ENCODE results near the gene FGG. TPM values are rescaled to one million over a fixed set of nuclear protein-coding genes. Genes with fewer than 3 reads are reported as not detected.

FGG gene
- polyA plus RNA-seq, 1 donor (not counting 4 experiments of a cell fraction or from before 2014, with no cell fraction given) = 0.17 TPM

GRCh38 chr4:154634058-154634457 is 21.6 kb upstream of the FGG start:
- Histone ChIP-seq H3K4me2 (ENCODE audit: control insufficient read depth, extremely low read depth, insufficient read depth, low read depth, low read length) (no peak overlapping the region), H3K79me2 (ENCODE audit: control insufficient read depth, insufficient read depth, low read length) (no peaks in the 10 kb centered on the region), H3K4me3 (ENCODE audit: control insufficient read depth in 2 of 3, extremely low read depth in 1 of 3, insufficient read depth in 2 of 3, low read depth in 1 of 3, low read length in 3 of 3) (no peak overlapping the region), H2AFZ (ENCODE audit: control insufficient read depth, low read length) (no peak overlapping the region), H3K9me3 (ENCODE audit: control insufficient read depth, low read depth, low read length) (no peaks in the 10 kb centered on the region), H3K9ac (ENCODE audit: control insufficient read depth, extremely low read depth, insufficient read depth, low read length) (no peak overlapping the region), H3K4me1 (ENCODE audit: control insufficient read depth, extremely low read depth, insufficient read depth, low read length) (peaks cover 5% of the 10 kb centered on the region), H3K27me3 (ENCODE audit: control insufficient read depth, extremely low read depth, insufficient read depth, low read length) (no peaks in the 10 kb centered on the region), H3K27ac (ENCODE audit: control insufficient read depth, insufficient read depth, low read length) (no peak overlapping the region), H3K36me3 (ENCODE audit: control insufficient read depth in 2 of 2, extremely low read depth in 1 of 2, insufficient read depth in 2 of 2, low read length in 2 of 2) (no peaks in the 10 kb centered on the region), H3K9me1 (ENCODE audit: control insufficient read depth, extremely low read depth, insufficient read depth, low read length) (no peaks in the 10 kb centered on the region), H4K20me1 (ENCODE audit: control insufficient read depth, extremely low read depth, insufficient read depth, low read length) (no peaks in the 10 kb centered on the region)
- no peak for TF ChIP-seq CTCF (optimal IDR thresholded peaks at IDR 0.05 in 1 of 3, IDR thresholded peaks at IDR 0.05 in 1 of 3, conservative IDR thresholded peaks at IDR 0.05 in 1 of 3; ENCODE audit: extremely low read depth in 1 of 3, insufficient read depth in 2 of 3, low read length in 3 of 3)
- no peak for TF ChIP-seq EZH2 (IDR thresholded peaks at IDR 0.05; ENCODE audit: low read length)
- no peak for FAIRE-seq
- DNase-seq (ENCODE audit: low read depth, low spot score) = no peak
- dilution Hi-C loops (cut with MboI; ENCODE audit: extremely low pct_ligation_motif_present, low sequenced_read_pairs) = no loop called here

GRCh38 chr4:154631828-154632227 is 19.4 kb upstream of the FGG start:
- Histone ChIP-seq H3K9ac (ENCODE audit: control insufficient read depth, extremely low read depth, insufficient read depth, low read length) (no peak overlapping the region), H3K9me3 (ENCODE audit: control insufficient read depth, low read depth, low read length) (no peaks in the 10 kb centered on the region), H3K4me3 (ENCODE audit: control insufficient read depth in 2 of 3, extremely low read depth in 1 of 3, insufficient read depth in 2 of 3, low read depth in 1 of 3, low read length in 3 of 3) (no peak overlapping the region), H3K9me1 (ENCODE audit: control insufficient read depth, extremely low read depth, insufficient read depth, low read length) (no peaks in the 10 kb centered on the region), H4K20me1 (ENCODE audit: control insufficient read depth, extremely low read depth, insufficient read depth, low read length) (no peaks in the 10 kb centered on the region), H3K79me2 (ENCODE audit: control insufficient read depth, insufficient read depth, low read length) (no peaks in the 10 kb centered on the region), H3K27me3 (ENCODE audit: control insufficient read depth, extremely low read depth, insufficient read depth, low read length) (no peaks in the 10 kb centered on the region), H3K4me1 (ENCODE audit: control insufficient read depth, extremely low read depth, insufficient read depth, low read length) (peaks cover 5% of the 10 kb centered on the region), H3K36me3 (ENCODE audit: control insufficient read depth in 2 of 2, extremely low read depth in 1 of 2, insufficient read depth in 2 of 2, low read length in 2 of 2) (no peaks in the 10 kb centered on the region), H3K27ac (ENCODE audit: control insufficient read depth, insufficient read depth, low read length) (no peak overlapping the region), H2AFZ (ENCODE audit: control insufficient read depth, low read length) (no peak overlapping the region), H3K4me2 (ENCODE audit: control insufficient read depth, extremely low read depth, insufficient read depth, low read depth, low read length) (no peak overlapping the region)
- TF ChIP-seq EZH2 (IDR thresholded peaks at IDR 0.05; ENCODE audit: low read length) (no peak), CTCF (optimal IDR thresholded peaks at IDR 0.05 in 1 of 3, IDR thresholded peaks at IDR 0.05 in 1 of 3, conservative IDR thresholded peaks at IDR 0.05 in 1 of 3; ENCODE audit: extremely low read depth in 1 of 3, insufficient read depth in 2 of 3, low read length in 3 of 3) (no peak)
- FAIRE-seq (no peak), DNase-seq (ENCODE audit: low read depth, low spot score) (no peak)
- dilution Hi-C loops (cut with MboI; ENCODE audit: extremely low pct_ligation_motif_present, low sequenced_read_pairs) = no loop called here
